EH (cell line): Measurements from ENCODE around the gene DYNLT2B.
"Not testable (repeated sequence)": the region's sequence is repeated elsewhere in the genome, so short reads cannot be mapped to it uniquely, and the experiment has no call there.

Experiments used
- DNase-seq: peaks from one replicate; pipeline ENCODE4 v3.0.0-alpha.2; 2015; ENCODE audit warnings: low read depth

The DYNLT2B gene

DNA sequence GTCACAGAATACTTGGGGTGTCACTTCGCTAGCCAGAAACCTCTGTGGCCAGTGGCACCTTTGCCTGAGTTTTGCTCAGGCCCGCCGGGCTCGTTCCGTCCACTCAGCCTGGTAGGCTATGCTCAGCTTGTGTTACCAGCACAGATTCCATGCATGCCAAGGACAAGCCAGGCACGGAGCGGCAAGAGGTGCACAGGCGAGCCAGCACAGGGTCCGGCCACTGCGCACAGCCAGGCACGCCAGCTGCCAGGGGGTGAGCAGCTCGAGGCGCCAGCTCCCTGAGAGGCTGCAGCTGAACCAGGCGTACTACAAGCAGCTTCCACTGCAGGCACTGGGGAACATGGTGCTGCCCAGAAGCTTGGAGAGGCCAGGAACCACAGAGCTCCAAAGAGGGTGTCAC is 45.2 kb downstream of the DYNLT2B start:
- DNase-seq, result no peak

DNA sequence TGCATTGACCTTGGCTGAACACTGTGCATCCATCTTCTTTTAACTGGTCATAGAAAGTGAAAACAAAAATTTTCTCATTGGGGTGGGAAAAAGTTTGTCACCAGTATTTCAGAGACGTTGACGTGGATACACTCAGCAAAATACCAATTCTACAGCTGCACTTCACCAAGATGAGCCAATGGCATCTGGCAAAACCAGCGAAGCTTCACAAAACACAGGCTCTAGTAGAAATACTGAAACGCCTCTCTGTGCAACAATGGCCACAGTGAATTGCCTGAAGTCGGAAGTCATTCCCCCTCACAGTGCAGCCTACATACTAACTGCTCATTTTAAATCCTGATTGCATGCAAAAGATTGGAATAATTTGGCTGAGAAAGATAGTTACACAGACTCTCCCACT is 47.5 kb downstream of the DYNLT2B start:
- DNase-seq, result no peak

DNA sequence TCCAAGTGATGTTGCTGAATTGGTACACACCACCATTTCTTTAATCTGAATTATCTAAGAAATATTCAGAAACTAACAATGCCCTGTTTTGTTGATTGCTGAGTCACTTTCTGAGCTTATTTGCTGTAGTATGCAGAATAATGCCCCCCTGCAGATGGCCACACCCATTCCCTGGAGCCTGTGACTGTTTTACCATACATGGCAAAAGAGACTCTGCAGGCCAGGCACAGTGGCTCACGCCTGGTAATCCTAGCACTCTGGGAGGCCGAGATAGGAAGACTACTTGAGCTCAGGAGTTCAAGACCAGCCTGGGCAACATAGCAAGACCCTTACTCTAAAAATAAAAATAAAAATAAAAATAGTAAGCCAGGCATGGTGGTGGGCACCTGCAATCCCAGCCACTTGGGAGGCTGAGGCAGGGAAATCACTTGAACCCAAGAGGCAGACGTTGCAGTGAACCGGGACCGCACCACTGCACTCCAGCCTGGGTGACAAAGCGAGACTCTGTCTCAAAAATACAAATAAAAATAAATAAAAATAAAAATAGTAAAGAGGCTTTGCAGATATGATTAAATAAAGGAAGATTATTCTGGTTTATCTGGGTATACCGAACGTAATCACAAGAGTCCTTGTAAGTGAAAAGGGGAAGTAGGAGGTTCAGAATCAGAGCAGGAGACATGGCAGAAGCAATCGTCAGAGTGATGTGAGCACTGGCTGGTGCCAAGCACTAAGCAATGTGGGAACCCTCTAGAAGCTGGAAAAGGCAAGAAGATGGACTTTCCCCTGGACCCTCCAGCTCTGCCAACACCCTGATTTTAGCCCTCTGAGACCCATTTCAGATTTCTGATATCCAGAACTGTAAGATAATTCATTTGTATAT is 49.5 kb downstream of the DYNLT2B start:
- DNase-seq, result peak; percentile 89

DNA sequence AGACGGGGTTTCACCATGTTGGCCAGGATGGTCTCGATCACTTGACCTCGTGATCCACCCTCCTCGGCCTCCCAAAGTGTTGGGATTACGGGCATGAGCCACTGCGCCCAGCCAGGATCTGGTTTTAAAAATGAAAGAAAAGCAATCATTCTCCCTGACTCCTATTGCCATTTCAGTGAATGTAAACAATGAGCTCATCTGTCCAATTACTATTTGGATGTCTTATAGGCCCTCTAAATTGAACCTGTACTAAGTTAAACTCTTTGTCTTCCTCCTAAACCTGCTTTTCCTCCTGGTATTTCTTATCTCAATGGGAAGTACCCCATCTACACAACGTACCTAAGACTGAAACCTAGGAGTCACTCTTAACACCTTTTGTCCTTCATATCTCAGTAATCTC is 54.2 kb downstream of the DYNLT2B start:
- DNase-seq, result no peak

DNA sequence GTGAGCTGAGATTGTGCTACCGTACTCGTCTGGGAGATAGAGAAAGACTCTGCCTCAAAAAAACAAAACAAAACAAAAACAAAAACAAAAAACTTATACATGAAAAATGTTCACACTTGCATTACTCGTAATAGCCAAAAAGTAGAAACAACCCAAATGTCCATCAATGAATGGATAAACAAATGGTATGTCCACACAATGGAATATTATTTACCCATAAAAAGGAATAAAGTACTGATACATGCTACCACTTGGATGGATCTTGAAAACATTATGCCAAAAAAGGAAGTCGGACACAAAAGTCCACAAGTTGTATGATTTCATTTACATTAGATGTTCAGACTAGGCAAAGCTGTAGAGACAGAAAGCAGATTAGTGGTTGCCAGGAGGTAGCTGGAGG is 57.3 kb downstream of the DYNLT2B start:
- no peak for DNase-seq

DNA sequence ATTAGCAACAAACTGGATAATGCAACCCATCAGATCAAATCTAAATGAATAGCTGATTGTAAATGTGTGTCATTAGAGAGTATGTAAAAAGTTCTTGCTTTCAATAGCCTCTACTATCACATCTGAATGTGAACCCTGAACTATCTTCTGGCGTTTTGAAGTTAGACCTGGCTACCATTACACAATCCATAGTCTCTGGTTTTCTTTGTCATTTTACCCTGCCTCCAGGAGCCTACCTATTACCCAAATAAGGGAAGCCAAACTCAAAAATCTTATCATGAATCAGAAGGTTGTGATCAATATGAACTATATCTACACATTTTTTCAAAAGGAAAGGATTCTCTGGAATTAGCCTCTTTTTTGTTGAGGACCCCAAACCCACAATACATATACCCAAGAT is 62.3 kb downstream of the DYNLT2B start:
- DNase-seq, result no peak

DNA sequence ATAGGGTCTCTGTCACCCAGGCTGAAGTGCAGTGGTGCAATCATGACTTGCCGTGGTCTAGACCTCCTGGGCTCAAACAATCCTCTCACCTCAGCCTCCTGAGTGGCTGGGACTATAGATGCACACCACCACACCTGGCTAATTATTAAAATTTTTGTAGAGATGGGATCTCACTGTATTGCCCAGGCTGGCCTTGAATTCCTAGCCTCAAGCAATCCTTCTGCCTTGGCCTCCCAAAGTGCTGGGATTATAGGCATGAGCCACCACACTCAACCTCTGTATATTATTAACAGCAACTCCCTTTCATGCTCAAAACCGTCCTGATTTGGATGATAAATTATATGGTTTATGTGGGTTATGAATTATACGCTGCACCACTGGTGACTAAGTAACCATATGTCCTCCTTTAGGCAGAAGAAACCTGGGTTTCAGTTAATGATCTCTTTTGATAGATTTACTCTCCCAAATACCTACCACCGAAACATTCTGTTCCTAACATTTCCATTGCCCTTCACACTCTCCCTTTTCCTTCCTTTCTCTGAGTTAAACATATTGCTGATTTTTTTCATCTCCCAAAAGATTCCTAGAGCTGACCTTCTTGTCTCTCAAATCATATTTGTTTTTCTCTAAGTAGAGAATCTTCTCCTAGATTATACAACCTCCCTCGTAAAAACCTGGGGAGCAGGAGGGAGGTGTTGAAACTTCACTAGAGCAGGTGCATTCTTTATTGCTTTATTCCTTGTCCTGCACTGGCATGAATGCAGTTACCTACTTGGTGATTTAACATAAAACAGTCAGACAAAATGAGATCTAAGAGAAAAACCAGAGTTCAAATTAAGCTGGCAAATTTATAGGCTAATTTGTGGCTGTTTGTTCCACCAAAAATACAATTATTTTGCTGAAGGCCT is 63.4 kb downstream of the DYNLT2B start:
- no peak for DNase-seq

DNA sequence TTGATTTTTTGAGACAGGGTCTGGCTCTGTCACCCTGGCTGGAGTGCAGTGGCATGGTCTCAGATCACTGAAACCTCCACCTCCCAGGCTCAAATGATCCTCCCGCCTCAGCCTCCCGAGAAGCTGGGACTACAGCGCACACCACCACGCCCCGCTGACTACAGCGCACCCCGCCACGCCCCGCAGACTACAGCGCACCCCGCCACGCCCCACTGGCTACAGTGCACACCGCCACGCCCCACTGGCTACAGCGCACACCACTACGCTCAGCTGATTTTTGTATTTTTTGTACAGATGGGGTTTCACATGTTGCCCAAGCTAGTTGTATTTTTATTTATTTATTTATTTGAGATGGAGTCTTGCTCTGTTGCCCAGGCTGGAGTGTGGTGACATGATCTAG is 66.1 kb downstream of the DYNLT2B start:
- no peak for DNase-seq

DNA sequence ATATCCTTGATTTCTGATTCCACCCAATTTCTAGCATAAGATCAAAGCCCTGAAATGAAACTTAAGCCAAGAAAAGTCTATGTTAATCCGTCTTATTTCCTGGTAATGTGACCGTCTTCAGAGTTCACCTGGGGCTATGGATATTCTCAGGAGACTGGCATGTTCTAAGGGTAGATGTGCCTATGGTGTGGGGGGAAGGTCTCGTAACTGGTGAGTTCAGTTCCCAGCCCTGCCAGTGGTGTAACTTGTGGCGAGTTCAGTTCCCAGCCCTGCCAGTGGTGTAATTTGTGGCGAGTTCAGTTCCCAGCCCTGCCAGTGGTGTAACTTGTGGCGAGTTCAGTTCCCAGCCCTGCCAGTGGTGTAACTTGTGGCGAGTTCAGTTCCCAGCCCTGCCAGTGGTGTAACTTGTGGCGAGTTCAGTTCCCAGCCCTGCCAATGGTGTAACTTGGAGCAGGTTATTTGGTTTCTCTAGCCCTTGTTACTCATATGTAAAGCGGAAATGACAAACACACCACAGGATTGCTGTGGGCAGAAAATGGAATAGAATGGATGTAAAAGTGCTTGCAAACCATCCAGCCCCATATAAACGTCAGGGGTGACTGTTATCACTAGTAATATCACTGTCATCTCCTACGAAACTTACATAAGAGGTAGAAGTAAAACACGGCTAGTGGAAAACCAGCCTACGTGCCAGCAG is 71.3 kb downstream of the DYNLT2B start:
- peak; percentile 87 for DNase-seq

DNA sequence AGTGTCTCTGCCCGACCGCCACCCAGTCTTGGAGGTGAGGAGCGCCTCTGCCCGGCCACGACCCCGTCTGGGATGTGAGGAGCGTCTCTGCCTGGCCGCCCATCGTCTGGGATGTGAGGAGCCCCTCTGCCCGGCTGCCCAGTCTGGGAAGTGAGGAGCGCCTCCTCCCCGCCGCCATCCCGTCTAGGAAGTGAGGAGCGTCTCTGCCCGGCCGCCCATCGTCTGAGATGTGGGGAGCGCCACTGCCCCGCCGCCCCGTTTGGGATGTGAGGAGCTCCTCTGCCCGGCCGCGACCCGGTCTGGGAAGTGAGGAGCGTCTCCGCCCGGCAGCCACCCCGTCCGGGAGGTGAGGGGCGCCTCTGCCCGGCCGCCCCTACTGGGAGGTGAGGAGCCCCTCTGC is 73.9 kb downstream of the DYNLT2B start:
- not testable (repeated sequence) for DNase-seq

DNA sequence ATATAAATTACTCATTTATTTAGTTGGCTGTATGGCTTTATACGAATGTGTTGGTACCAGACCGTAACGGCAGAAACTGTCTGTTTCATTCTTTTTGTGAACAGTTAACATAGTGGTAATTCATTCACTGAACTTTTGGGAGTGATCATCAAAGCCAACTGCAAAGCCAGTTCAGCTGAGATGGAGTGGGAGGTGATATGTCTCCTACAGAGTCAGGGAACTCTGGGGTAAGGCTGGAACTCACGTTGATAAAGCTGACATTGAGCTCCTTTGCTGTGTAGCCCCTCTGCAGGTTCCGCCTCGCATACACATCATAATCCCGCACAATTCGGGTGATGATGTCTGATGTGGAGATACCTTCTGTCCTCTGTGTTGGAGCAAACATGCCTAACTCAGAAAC is 76.3 kb downstream of the DYNLT2B start:
- DNase-seq, result no peak
